ENCODE data around the gene CFC1B.
"Not testable (repeated sequence)": the region's sequence is repeated elsewhere in the genome, so short reads cannot be mapped to it uniquely, and the experiment has no call there.

The CFC1B gene

GRCh38 chr2:130571929-130572328 is 50.9 kb downstream of the CFC1B start:
- not testable (repeated sequence) for DNase-seq

- not testable (repeated sequence) for DNase-seq
Measured at GRCh38 chr2:130574230-130574629, 53.2 kb downstream of the CFC1B start.

- DNase-seq, result not testable (repeated sequence)
Measured at GRCh38 chr2:130576209-130576784, 55.3 kb downstream of the CFC1B start.

- not testable (repeated sequence) for DNase-seq
Measured at GRCh38 chr2:130577559-130577958, 56.5 kb downstream of the CFC1B start.
